Effector memory CD8-positive, alpha-beta T cell (primary cell): Measurements from ENCODE around the gene MUC22.

ENCODE experiments used
- ATAC-seq: fragments of 150-1000 bp; cut with Tn5 transposase; replicated peaks from 2 replicates; pipeline ENCODE4 v1.10.0; 2021; ENCODE audit warnings: mild to moderate bottlenecking, moderate library complexity
- DNase-seq, 3 experiments: peaks; one replicate each; pipeline ENCODE4 v3.0.0; 2021
- H3K27ac Mint-ChIP-seq, 2 donors: one replicate each; pipeline ENCODE4 v1.8.0; 2022; ENCODE audit warnings: mild to moderate bottlenecking in 2 of 2, mixed read lengths in 2 of 2, moderate library complexity in 2 of 2
- H3K27me3 Mint-ChIP-seq, 2 donors: one replicate each; pipeline ENCODE4 v1.8.0; 2022; ENCODE audit warnings: mixed read lengths in 2 of 2
- H3K36me3 Mint-ChIP-seq: one replicate; pipeline ENCODE4 v1.8.0; 2022; ENCODE audit warnings: mild to moderate bottlenecking, moderate library complexity, mixed read lengths; ENCODE audit not compliant: insufficient read depth
- H3K4me1 Mint-ChIP-seq, 2 donors: one replicate each; pipeline ENCODE4 v1.8.0; 2022; ENCODE audit warnings: low read depth in 2 of 2, mixed read lengths in 2 of 2
- H3K4me3 Mint-ChIP-seq, 2 donors: one replicate each; pipeline ENCODE4 v1.8.0; 2022; ENCODE audit warnings: mild to moderate bottlenecking in 2 of 2, mixed read lengths in 2 of 2, moderate library complexity in 2 of 2
- H3K9me3 Mint-ChIP-seq, 2 donors: one replicate each; pipeline ENCODE4 v1.8.0; 2022; ENCODE audit warnings: mixed read lengths in 2 of 2

Gene MUC22

GRCh38 chr6:31083742-31084354, 73.6 kb downstream of the MUC22 start:
- peaks cover 10 to 14% of the 10 kb centered on the region in 2 donors for H3K4me1 Mint-ChIP-seq
- H3K27me3 Mint-ChIP-seq: peaks cover 15 to 23% of the 10 kb centered on the region in 2 donors
- no peak overlapping the region for H3K4me3 Mint-ChIP-seq
- DNase-seq (peak; percentile 23 to 31 (median 31)), ATAC-seq (peak; percentile 21)
- peak overlapping the region in 1 of 2 donors; percentile 72 for H3K27ac Mint-ChIP-seq
- no peaks in the 10 kb centered on the region for H3K9me3 Mint-ChIP-seq
- no peaks in the 10 kb centered on the region for H3K36me3 Mint-ChIP-seq
